Measurements from ENCODE around the gene SLAMF6.

- TF ChIP-seq CTCF (IDR thresholded peaks at IDR 0.05; ENCODE audit: low read depth, low read length, poor library complexity, severe bottlenecking), result no peak
- no peak for TF ChIP-seq EZH2phosphoT487 (IDR thresholded peaks at IDR 0.05; ENCODE audit: borderline replicate concordance, low read length)
Measured at GRCh38 chr1:160486453-160486852, 36.6 kb downstream of the SLAMF6 start.
